GM21576 (cell line): Measurements from ENCODE around the gene RHCE.
A peak's percentile ranks its signal among the peaks of the same experiment; 100 is the strongest.
"Not testable (repeated sequence)": the region's sequence is repeated elsewhere in the genome, so short reads cannot be mapped to it uniquely, and the experiment has no call there.

ENCODE experiments used
- ATAC-seq: cut with Tn5 transposase; IDR thresholded peaks from one replicate; pipeline ENCODE4 v1.9.1; 2021; ENCODE audit warnings: mild to moderate bottlenecking, moderate library complexity; ENCODE audit not compliant: unreplicated experiment

The RHCE gene

GRCh38 chr1:25433389-25434186, 13.0 kb upstream of the RHCE start:
- ATAC-seq = no peak

- ATAC-seq = no peak
These were observed 12.2 kb upstream of the RHCE start for GRCh38 chr1:25432749-25433388.

GRCh38 chr1:25431955-25432719, 11.5 kb upstream of the RHCE start:
- ATAC-seq = no peak

DNA sequence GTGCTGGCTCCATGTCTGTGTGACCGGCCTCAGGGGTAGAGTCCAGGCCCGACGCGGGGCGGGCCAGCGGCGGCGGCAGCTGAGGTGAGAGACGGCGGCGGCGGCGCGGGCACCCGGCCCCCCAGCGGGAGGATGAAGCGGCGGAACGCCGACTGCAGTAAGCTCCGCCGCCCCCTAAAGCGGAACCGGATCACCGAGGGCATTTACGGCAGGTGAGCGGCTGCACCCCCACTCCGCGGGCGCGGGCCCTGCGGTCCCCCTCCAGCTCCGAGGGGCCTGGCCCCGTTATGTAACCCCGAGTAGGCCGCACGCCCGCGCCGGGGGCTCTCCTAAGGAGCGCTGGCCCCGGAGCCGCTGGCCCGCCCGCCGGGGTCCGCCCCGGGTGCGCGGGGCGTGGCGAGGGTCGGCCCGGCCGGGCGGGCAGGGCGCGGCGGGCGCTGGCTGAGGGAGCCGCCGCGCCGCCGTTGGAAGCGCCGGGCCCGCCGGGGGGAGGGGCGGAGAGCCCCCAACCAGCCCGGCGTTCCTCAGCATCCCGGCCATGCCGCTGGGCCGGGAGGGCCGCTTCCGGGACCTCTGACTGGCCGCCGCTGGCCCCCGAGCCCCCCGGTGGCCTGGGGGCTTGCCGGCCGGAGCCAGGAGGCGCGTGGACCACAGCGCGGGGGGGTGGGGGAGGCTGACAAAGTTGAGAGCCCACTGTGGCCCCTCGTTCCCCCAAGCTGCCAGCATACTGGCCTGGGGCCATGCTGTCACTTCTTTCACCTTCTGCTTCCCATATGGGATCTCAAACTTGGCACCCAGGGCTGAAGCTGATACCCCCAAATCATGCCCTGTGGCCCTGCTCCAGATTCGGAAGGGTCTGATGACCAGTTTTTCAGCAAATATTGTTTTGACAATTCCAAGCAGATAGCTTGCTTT, 10.6 kb upstream of the RHCE start:
- peak; percentile 13 for ATAC-seq

DNA sequence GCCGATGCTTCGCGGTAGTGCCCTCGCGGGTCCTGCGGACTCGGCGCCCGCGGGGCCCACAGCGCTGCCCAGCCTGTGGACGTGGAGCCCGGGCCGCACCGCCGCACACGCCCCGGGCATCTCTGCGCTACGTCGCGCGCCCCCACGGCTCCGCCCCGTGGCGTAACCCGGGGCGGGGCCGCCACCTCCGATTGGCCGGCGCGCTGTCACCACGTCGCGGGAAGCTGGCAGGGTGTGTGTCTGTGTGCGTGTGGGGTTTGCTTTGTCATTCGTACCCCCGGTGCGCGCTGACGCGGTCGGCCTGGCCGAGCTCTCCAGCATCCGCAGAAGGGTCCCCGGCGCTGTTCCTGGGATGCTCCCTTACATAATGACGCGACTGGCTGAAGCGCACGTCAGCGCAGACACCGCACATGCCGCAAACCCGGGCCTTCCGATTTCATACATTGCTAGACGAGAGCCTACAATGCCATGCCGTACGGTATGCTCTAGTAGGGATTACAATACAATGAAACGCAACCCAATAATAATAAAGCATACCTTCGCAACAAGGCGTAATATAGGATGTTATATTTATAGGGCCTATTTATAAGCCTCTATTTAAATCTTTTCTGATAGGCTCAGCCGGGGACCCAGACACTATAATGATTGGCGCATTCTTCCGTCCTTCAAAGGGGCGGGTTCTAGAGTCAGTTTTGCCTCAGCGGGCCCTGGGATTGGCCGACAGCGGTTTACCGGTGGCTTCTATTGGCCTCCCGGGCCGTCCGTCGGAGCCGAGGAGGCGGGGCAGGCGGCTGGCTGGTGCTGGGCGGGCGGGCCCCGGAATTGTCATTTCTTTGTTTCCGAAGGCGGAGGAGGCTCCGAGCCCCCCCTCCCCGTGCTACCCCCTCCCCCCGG, 9.7 kb upstream of the RHCE start, which contains the start of gene MACO1:
TSS of gene MACO1 (plus strand) at position 825 of the 894 bp plus-strand sequence. CDS start 202 bp downstream, outside the sequence.
- ATAC-seq = peak; percentile 92

DNA sequence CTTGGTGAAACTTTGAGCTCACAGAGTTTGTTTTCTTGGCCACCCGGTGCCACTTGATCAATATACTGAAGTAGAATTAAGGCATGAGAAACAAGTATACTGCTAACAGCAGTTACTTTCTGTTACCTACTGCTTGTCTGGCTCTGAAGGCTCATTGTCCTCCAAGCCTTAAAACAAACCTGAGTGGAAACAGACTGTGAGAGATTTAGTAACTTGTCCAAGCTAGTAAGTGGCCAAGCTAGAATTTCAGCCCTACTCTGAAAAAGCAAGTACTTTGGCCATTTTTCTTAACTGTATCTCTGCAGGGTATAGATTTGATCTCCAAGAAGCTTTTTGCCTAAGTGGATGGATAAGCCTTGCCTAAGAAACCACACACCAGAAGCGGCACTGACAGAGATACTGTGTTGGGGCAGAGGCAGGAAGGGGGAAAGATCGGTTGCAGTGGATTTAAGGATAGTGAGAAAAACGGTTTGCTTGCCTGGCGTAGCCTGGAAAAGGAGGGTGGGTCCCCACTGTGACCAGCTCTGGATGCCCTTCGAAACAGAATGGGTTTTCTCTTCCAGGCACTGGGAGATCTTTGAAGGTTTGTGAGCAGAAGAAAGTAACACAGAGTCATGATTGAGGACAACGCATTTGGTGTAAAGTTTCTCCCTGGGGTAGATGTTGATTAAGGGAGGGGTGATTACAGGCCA, 8.0 kb upstream of the RHCE start:
- ATAC-seq = no peak

DNA sequence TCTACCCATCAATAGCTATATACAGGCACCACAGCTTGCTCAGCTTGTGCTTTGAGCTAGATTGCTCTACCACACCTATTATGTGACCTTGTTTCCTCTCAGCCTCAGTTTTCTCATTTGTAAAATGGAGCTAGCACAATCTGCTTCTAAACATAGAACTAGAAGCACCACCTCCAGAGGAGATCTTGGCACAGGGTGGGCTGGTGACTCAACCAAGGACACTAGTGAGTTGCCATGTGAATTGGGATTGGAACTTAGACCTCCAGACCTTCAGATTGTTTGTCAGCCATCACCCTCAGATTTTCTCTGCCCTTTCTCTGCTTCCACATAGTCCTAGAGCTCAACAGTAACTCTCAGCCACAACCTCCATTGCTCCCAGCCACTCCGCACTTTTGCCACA, 7.1 kb upstream of the RHCE start:
- ATAC-seq = no peak

- no peak for ATAC-seq
These were observed 4.8 kb upstream of the RHCE start for GRCh38 chr1:25425098-25426085.

- ATAC-seq = not testable (repeated sequence)
These were observed 2.6 kb upstream of the RHCE start for GRCh38 chr1:25423206-25423605.

- not testable (repeated sequence) for ATAC-seq
These were observed 1.3 kb downstream of the RHCE start for GRCh38 chr1:25419339-25419738.

GRCh38 chr1:25417280-25417679, 3.3 kb downstream of the RHCE start:
- not testable (repeated sequence) for ATAC-seq

- ATAC-seq = not testable (repeated sequence)
These were observed 6.0 kb downstream of the RHCE start for GRCh38 chr1:25414578-25414977.

- not testable (repeated sequence) for ATAC-seq
These were observed 6.5 kb downstream of the RHCE start for GRCh38 chr1:25414157-25414556.

DNA sequence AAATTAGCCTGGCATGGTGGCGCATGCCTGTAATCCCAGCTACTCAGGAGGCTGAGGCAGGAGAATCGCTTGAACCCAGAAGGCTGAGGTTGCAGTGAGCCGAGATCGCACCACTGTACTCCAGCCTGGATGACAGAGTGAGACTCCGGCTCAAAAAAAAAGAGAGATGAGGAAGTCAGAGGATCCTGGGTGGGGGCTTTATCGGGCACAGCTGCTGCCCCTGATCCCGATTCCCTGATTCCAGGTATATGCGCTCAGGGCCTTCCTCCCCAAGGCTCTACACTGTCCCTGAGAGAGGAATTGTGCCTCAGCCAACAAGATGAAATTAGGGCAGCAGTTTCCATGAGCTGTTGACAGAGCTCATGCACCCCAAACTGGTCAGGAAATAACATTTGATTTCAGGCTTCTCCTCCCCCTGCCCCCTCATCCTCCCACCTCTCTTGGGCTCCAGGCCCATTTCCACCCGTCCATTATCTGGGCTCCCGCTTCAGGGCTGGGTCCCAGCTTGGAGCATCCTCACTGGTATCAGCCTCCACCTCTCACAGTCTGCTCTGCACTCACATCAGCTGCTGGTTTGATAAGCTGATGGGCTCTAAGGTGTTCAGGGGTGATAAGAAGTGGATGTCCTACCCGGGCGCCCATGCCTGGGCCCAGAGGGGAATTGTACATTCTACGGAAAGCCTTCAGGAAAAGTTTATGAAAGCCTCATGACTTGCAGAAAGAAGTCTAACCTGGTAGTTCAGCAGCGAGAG, 7.6 kb downstream of the RHCE start:
- not testable (repeated sequence) for ATAC-seq

- not testable (repeated sequence) for ATAC-seq
These were observed 10.8 kb downstream of the RHCE start for GRCh38 chr1:25409641-25410427.

DNA sequence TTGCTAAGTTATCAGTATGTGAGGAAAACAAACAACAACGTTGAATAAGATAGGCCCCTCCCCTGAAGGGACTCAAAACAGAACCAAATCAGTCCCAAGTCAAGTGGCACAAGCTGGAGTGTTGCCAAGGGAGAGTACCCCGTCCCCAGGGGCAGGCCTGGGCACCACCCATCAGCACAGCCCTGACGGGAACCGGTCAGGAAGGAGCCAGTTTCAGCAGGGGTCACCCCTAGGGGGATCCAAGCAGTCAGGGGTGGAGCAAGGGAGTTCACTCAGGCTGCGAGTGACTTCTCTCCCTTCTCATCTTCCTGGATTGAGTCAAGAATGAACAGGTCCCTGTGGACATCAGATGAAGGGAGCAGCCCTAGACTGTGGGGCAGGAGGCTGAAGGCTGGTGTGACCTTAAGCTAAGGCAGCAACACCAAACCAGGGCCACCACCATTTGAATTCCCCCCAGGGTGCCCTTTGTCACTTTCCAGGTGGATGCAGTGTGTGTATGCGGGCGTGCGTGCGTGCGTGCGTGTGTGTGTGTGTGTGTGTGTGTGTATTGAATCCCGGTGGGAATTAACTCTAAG, 14.8 kb downstream of the RHCE start:
- not testable (repeated sequence) for ATAC-seq
